GM23338 (cell line): ENCODE measurements around the gene SYT17.

Experiments used
- CREB1 ChIP-seq: fragments of 250-450 bp; sonication (Bioruptor Pico); IDR thresholded peaks from 2 replicates; pipeline ENCODE4 v1.5.0; 2020; ENCODE audit warnings: low read depth, mild to moderate bottlenecking, moderate library complexity
- EZH2 ChIP-seq: fragments of 200-600 bp; sonication (generic); IDR thresholded peaks from one replicate; pipeline ENCODE4 v1.8.0; 2017; ENCODE audit warnings: antibody characterized with exemption, mild to moderate bottlenecking, low read depth; ENCODE audit not compliant: unreplicated experiment
- EZH2phosphoT487 ChIP-seq: fragments of 200-600 bp; sonication (generic); IDR thresholded peaks from one replicate; pipeline ENCODE4 v1.8.1; 2018; ENCODE audit warnings: antibody characterized with exemption; ENCODE audit not compliant: unreplicated experiment
- JUNB ChIP-seq: IDR thresholded peaks from one replicate; pipeline ENCODE4 v1.6.1; 2016; ENCODE audit warnings: antibody characterized with exemption; ENCODE audit not compliant: unreplicated experiment
- NANOG ChIP-seq: IDR thresholded peaks from 2 replicates; pipeline ENCODE4 v1.6.1; 2016; ENCODE audit warnings: antibody characterized with exemption, borderline replicate concordance
- POLR2AphosphoS5 ChIP-seq: IDR thresholded peaks from 2 replicates; pipeline ENCODE4 v1.6.1; 2016; ENCODE audit warnings: antibody characterized with exemption, low read depth
- ZNF331 ChIP-seq: fragments of 250-450 bp; sonication (Bioruptor Pico); IDR thresholded peaks from 2 replicates; pipeline ENCODE4 v1.5.0; 2020; ENCODE audit warnings: low read depth, mild to moderate bottlenecking, moderate library complexity
- TF ChIP-seq, protein P1 (sequence below), 2 experiments: fragments of 200-600 bp in 1 of 2; sonication (generic) in 1 of 2; conservative IDR thresholded peaks; 2 replicates each; pipeline versions ENCODE4 v1.5.1 to v1.6.1; 2016 to 2017; ENCODE audit warnings: antibody characterized with exemption in 2 of 2, low read depth in 2 of 2, mild to moderate bottlenecking in 2 of 2, moderate library complexity in 1 of 2
- TF ChIP-seq, protein P2 (sequence below): IDR thresholded peaks from one replicate; pipeline ENCODE4 v1.6.1; 2018; ENCODE audit warnings: antibody characterized with exemption; ENCODE audit not compliant: unreplicated experiment

- TF ChIP-seq, protein P1, sequence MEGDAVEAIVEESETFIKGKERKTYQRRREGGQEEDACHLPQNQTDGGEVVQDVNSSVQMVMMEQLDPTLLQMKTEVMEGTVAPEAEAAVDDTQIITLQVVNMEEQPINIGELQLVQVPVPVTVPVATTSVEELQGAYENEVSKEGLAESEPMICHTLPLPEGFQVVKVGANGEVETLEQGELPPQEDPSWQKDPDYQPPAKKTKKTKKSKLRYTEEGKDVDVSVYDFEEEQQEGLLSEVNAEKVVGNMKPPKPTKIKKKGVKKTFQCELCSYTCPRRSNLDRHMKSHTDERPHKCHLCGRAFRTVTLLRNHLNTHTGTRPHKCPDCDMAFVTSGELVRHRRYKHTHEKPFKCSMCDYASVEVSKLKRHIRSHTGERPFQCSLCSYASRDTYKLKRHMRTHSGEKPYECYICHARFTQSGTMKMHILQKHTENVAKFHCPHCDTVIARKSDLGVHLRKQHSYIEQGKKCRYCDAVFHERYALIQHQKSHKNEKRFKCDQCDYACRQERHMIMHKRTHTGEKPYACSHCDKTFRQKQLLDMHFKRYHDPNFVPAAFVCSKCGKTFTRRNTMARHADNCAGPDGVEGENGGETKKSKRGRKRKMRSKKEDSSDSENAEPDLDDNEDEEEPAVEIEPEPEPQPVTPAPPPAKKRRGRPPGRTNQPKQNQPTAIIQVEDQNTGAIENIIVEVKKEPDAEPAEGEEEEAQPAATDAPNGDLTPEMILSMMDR (conservative IDR thresholded peaks at IDR 0.05; ENCODE audit: low read depth in 2 of 2), result no peak
- TF ChIP-seq EZH2 (no peak), EZH2phosphoT487 (no peak), POLR2AphosphoS5 (no peak), NANOG (no peak), CREB1 (CRISPR knock-in tag) (no peak), JUNB (no peak), ZNF331 (no peak)
- TF ChIP-seq, protein P2, sequence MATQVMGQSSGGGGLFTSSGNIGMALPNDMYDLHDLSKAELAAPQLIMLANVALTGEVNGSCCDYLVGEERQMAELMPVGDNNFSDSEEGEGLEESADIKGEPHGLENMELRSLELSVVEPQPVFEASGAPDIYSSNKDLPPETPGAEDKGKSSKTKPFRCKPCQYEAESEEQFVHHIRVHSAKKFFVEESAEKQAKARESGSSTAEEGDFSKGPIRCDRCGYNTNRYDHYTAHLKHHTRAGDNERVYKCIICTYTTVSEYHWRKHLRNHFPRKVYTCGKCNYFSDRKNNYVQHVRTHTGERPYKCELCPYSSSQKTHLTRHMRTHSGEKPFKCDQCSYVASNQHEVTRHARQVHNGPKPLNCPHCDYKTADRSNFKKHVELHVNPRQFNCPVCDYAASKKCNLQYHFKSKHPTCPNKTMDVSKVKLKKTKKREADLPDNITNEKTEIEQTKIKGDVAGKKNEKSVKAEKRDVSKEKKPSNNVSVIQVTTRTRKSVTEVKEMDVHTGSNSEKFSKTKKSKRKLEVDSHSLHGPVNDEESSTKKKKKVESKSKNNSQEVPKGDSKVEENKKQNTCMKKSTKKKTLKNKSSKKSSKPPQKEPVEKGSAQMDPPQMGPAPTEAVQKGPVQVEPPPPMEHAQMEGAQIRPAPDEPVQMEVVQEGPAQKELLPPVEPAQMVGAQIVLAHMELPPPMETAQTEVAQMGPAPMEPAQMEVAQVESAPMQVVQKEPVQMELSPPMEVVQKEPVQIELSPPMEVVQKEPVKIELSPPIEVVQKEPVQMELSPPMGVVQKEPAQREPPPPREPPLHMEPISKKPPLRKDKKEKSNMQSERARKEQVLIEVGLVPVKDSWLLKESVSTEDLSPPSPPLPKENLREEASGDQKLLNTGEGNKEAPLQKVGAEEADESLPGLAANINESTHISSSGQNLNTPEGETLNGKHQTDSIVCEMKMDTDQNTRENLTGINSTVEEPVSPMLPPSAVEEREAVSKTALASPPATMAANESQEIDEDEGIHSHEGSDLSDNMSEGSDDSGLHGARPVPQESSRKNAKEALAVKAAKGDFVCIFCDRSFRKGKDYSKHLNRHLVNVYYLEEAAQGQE, result no peak
Measured at GRCh38 chr16:19242186-19242585, 74.1 kb downstream of the SYT17 start.
